Measurements from ENCODE around the gene HGD.
A peak's percentile ranks its signal among the peaks of the same experiment; 100 is the strongest.

- TF ChIP-seq, protein P1, sequence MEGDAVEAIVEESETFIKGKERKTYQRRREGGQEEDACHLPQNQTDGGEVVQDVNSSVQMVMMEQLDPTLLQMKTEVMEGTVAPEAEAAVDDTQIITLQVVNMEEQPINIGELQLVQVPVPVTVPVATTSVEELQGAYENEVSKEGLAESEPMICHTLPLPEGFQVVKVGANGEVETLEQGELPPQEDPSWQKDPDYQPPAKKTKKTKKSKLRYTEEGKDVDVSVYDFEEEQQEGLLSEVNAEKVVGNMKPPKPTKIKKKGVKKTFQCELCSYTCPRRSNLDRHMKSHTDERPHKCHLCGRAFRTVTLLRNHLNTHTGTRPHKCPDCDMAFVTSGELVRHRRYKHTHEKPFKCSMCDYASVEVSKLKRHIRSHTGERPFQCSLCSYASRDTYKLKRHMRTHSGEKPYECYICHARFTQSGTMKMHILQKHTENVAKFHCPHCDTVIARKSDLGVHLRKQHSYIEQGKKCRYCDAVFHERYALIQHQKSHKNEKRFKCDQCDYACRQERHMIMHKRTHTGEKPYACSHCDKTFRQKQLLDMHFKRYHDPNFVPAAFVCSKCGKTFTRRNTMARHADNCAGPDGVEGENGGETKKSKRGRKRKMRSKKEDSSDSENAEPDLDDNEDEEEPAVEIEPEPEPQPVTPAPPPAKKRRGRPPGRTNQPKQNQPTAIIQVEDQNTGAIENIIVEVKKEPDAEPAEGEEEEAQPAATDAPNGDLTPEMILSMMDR (IDR thresholded peaks at IDR 0.05): no peak
- peak; percentile 27 for TF ChIP-seq POLR2AphosphoS5 (IDR thresholded peaks at IDR 0.05)
- TF ChIP-seq POLR2A (IDR thresholded peaks at IDR 0.05): no peak
Measured at GRCh38 chr3:120685411-120685810, 3.4 kb upstream of the HGD start.
